HepG2 (cell line): Measurements from ENCODE around the gene HLA-DMB. TPM values are rescaled to one million over a fixed set of nuclear protein-coding genes. Genes with fewer than 3 reads are reported as not detected.

Experiments used
- AHDC1 ChIP-seq: sonication (generic); formaldehyde crosslinking; IDR thresholded peaks from 2 replicates; pipeline ENCODE4 v1.5.1; 2020; ENCODE audit warnings: mild to moderate bottlenecking, missing genetic modification reagents, borderline replicate concordance
- ATF7 ChIP-seq, 2 experiments: fragments of 450-650 bp in 1 of 2; sonication (generic) in 1 of 2; formaldehyde crosslinking in 1 of 2; IDR thresholded peaks; 2 replicates each; pipeline versions ENCODE4 v1.4.0 to v1.6.1; 2016 to 2020; ENCODE audit warnings: antibody characterized with exemption in 1 of 2, mild to moderate bottlenecking in 1 of 2, missing genetic modification reagents in 1 of 2
- CBX1 ChIP-seq: IDR thresholded peaks from one replicate; pipeline ENCODE4 v1.6.1; 2016; ENCODE audit warnings: antibody characterized with exemption, low read depth
- EP300 ChIP-seq, 3 experiments: sonication (generic) in 1 of 3; formaldehyde crosslinking in 1 of 3; IDR thresholded peaks; 2 replicates each; pipeline versions ENCODE4 v1.5.1 to v1.6.1; 2011 to 2020; ENCODE audit warnings: low read depth in 2 of 3, low read length in 2 of 3, borderline replicate concordance in 1 of 3, improper control_type of control experiment in 1 of 3, mild to moderate bottlenecking in 1 of 3, missing genetic modification reagents in 1 of 3, moderate library complexity in 1 of 3
- HDAC6 ChIP-seq: fragments of 200-600 bp; sonication (generic); IDR thresholded peaks from 2 replicates; pipeline ENCODE4 v1.7.0; 2017; ENCODE audit warnings: mild to moderate bottlenecking, antibody characterized with exemption, low read length, low read depth
- HMGA1 ChIP-seq: sonication (generic); formaldehyde crosslinking; conservative IDR thresholded peaks from 2 replicates; pipeline ENCODE4 v1.4.0; 2020; ENCODE audit warnings: missing genetic modification reagents
- MIXL1 ChIP-seq: IDR thresholded peaks from 2 replicates; pipeline ENCODE4 v1.6.1; 2016
- NFIB ChIP-seq: sonication (generic); formaldehyde crosslinking; IDR thresholded peaks from 2 replicates; pipeline ENCODE4 v1.9.0; 2021; ENCODE audit warnings: missing genetic modification reagents, mild to moderate bottlenecking, borderline replicate concordance
- NONO ChIP-seq, 2 experiments: fragments of 450-650 bp in 1 of 2; sonication (generic) in 1 of 2; formaldehyde crosslinking in 1 of 2; IDR thresholded peaks in 1 of 2; conservative IDR thresholded peaks in 1 of 2; 2 replicates each; pipeline versions ENCODE4 v1.6.1 to v1.8.0; 2017 to 2022; ENCODE audit warnings: mild to moderate bottlenecking in 1 of 2, missing genetic modification reagents in 1 of 2, moderate library complexity in 1 of 2
- PBX3 ChIP-seq: sonication (generic); formaldehyde crosslinking; IDR thresholded peaks from 2 replicates; pipeline ENCODE4 v1.8.1; 2023; ENCODE audit warnings: missing genetic modification reagents, inconsistent platforms, borderline replicate concordance
- RNF2 ChIP-seq: fragments of 450-650 bp; conservative IDR thresholded peaks from 2 replicates; pipeline ENCODE4 v1.6.1; 2016; ENCODE audit warnings: low read depth
- SMAD3 ChIP-seq: sonication (generic); formaldehyde crosslinking; IDR thresholded peaks from 2 replicates; pipeline ENCODE4 v1.4.0; 2020; ENCODE audit warnings: missing genetic modification reagents
- ZFX ChIP-seq: sonication (generic); formaldehyde crosslinking; IDR thresholded peaks from 2 replicates; pipeline ENCODE4 v1.4.0; 2020; ENCODE audit warnings: mild to moderate bottlenecking, low read depth, missing genetic modification reagents, moderate library complexity
- ZNF124 ChIP-seq: sonication (generic); formaldehyde crosslinking; IDR thresholded peaks from 2 replicates; pipeline ENCODE4 v1.4.0; 2020; ENCODE audit warnings: missing genetic modification reagents
- ZNF552 ChIP-seq: sonication (generic); formaldehyde crosslinking; IDR thresholded peaks from 2 replicates; pipeline ENCODE4 v1.9.0; 2022; ENCODE audit warnings: missing genetic modification reagents, mild to moderate bottlenecking, borderline replicate concordance
- ZNF556 ChIP-seq: sonication (generic); formaldehyde crosslinking; IDR thresholded peaks from 2 replicates; pipeline ENCODE4 v1.4.0; 2020; ENCODE audit warnings: mild to moderate bottlenecking, missing genetic modification reagents, borderline replicate concordance
- ZNF557 ChIP-seq: sonication (generic); formaldehyde crosslinking; IDR thresholded peaks from 2 replicates; pipeline ENCODE4 v1.4.0; 2020; ENCODE audit warnings: missing genetic modification reagents
- ZNF576 ChIP-seq: sonication (generic); formaldehyde crosslinking; IDR thresholded peaks from 2 replicates; pipeline ENCODE4 v1.4.0; 2020; ENCODE audit warnings: mild to moderate bottlenecking, missing genetic modification reagents
- ZNF777 ChIP-seq: sonication (generic); formaldehyde crosslinking; IDR thresholded peaks from 2 replicates; pipeline ENCODE4 v1.4.0; 2020; ENCODE audit warnings: missing genetic modification reagents
- ZNF784 ChIP-seq: sonication (generic); formaldehyde crosslinking; IDR thresholded peaks from 2 replicates; pipeline ENCODE4 v1.5.1; 2020; ENCODE audit warnings: missing genetic modification reagents, mild to moderate bottlenecking, borderline replicate concordance
- polyA plus RNA-seq, 8 experiments: library from polyadenylated mRNA; depleted of rRNA in 3 of 8; stranded (reverse) in 7 of 8; unstranded in 1 of 8; fragments of >200 nt; fragmentation: Illumina TruSeq in 4 of 8; extraction: Trizol in 4 of 8; gene quantifications; 2 replicates each; pipeline versions ENCODE4 v1.2.1 to v1.2.3, GENCODE V29; 2011 to 2016; ENCODE audit warnings: low read depth in 4 of 8, missing spikeins in 1 of 8, mixed read lengths in 1 of 8; ENCODE audit not compliant: insufficient read depth in 1 of 8
- total RNA-seq, 5 experiments: library from RNA; depleted of rRNA; stranded (reverse); fragments of >200 nt; fragmentation: Illumina TruSeq; extraction: Trizol; gene quantifications; 2 replicates each; pipeline ENCODE4 v1.2.3, GENCODE V29; 2016; ENCODE audit warnings: low read depth in 1 of 5

The HLA-DMB gene
- total and polyA plus RNA-seq, 2 of the 13 experiments (the other 11 are each of a cell fraction or from before 2014, with no cell fraction given) = not detected

GRCh38 chr6:32968867-32969684, 28.2 kb upstream of the HLA-DMB start (continued):
- TF ChIP-seq PBX3 (no peak), ZNF124 (CRISPR knock-in tag) (peak; percentile 73; the same call in 1 of the 2 replicates), ZNF784 (CRISPR knock-in tag) (peak; percentile 30), CBX1 (no peak), ZFX (no peak), ZNF557 (CRISPR knock-in tag) (no peak), ZNF556 (CRISPR knock-in tag) (no peak), HMGA1 (CRISPR knock-in tag) (no peak), ZNF576 (CRISPR knock-in tag) (peak; percentile 62; the same call in 1 of the 2 replicates), NFIB (CRISPR knock-in tag) (no peak), ZNF552 (CRISPR knock-in tag) (no peak), ZNF777 (no peak), EP300 (IDR thresholded peaks at IDR 0.05; ENCODE audit: low read depth in 2 of 2, low read length in 2 of 2) (peak in 1 of 2 experiments; percentile 7; a peak in 2 of 4 replicates), EP300 (CRISPR knock-in tag; IDR thresholded peaks at IDR 0.05; ENCODE audit: borderline replicate concordance) (no peak), HDAC6 (no peak), ATF7 (IDR thresholded peaks at IDR 0.05) (no peak), ATF7 (CRISPR knock-in tag; IDR thresholded peaks at IDR 0.05) (no peak; the same call in 1 of the 2 replicates), SMAD3 (CRISPR knock-in tag) (no peak; the same call in 1 of the 2 replicates), AHDC1 (CRISPR knock-in tag) (0 out of 2 replicates have a peak, but pooled peaks have one; percentile 39), RNF2 (0 out of 2 replicates have a peak, but pooled peaks have one; percentile 82), MIXL1 (no peak; the same call in 1 of the 2 replicates), NONO (IDR thresholded peaks at IDR 0.05) (no peak), NONO (CRISPR knock-in tag; conservative IDR thresholded peaks at IDR 0.05) (no peak; the same call in 1 of the 2 replicates)
